Activated naive CD8-positive, alpha-beta T cell treated with anti-CD3 and anti-CD28 coated beads, Interleukin-2, amount 10 ng/mL, durations not matched to agents 7 days and 5 days (primary cell): ENCODE measurements around the gene DENND2A. TPM values are rescaled to one million over a fixed set of nuclear protein-coding genes. Genes with fewer than 3 reads are reported as not detected.
"Not testable (repeated sequence)": the region's sequence is repeated elsewhere in the genome, so short reads cannot be mapped to it uniquely, and the experiment has no call there.

Experiments used
- ATAC-seq: fragments of 150-1000 bp; cut with Tn5 transposase; one replicate; pipeline ENCODE4 v1.10.0; 2021; ENCODE audit warnings: low read depth, moderate library complexity
- POLR2A ChIA-PET: fragments of 350-600 bp; sonication (Branson Sonifier 250); formaldehyde crosslinking; loops from one replicate; lab custom pipeline; 2021; ENCODE audit warnings: antibody characterized with exemption; lab: Charles Lee
- DNase-seq: peaks from one replicate; pipeline ENCODE4 v3.0.0; 2021
- H3K27ac Mint-ChIP-seq: one replicate; pipeline ENCODE4 v1.8.0; 2022; ENCODE audit warnings: mild to moderate bottlenecking, mixed read lengths
- H3K27me3 Mint-ChIP-seq: one replicate; pipeline ENCODE4 v1.8.0; 2022; ENCODE audit warnings: mild to moderate bottlenecking, moderate library complexity, mixed read lengths
- H3K36me3 Mint-ChIP-seq: one replicate; pipeline ENCODE4 v1.8.0; 2021; ENCODE audit warnings: mild to moderate bottlenecking, mixed read lengths
- H3K4me1 Mint-ChIP-seq: one replicate; pipeline ENCODE4 v1.8.0; 2021; ENCODE audit warnings: mixed read lengths
- H3K4me3 Mint-ChIP-seq: one replicate; pipeline ENCODE4 v1.8.0; 2022; ENCODE audit warnings: mild to moderate bottlenecking, moderate library complexity, mixed read lengths
- H3K9me3 Mint-ChIP-seq: one replicate; pipeline ENCODE4 v1.8.0; 2021; ENCODE audit warnings: mixed read lengths
- total RNA-seq, 2 experiments: library from RNA; stranded (reverse); gene quantifications; one replicate each; pipeline ENCODE4 v1.2.3, GENCODE V29; 2021

DENND2A gene
- total RNA-seq, 2 experiments from 2014 or later: not detected

GRCh38 chr7:140635345-140635744 lies 5.3 kb downstream of the DENND2A start:
- no peak for DNase-seq
- ATAC-seq: no peak
- H3K27ac Mint-ChIP-seq: no peak overlapping the region
- H3K27me3 Mint-ChIP-seq: peaks cover 36% of the 10 kb centered on the region
- H3K4me3 Mint-ChIP-seq: no peak overlapping the region
- POLR2A ChIA-PET: interaction anchor here (0.8 kb wide), 1 partner anchor 10 kb away, joined by 3 read pairs; no protein-coding TSS in a partner anchor
- H3K4me1 Mint-ChIP-seq: peaks cover 9% of the 10 kb centered on the region
- no peaks in the 10 kb centered on the region for H3K9me3 Mint-ChIP-seq
- H3K36me3 Mint-ChIP-seq: no peaks in the 10 kb centered on the region

DNA sequence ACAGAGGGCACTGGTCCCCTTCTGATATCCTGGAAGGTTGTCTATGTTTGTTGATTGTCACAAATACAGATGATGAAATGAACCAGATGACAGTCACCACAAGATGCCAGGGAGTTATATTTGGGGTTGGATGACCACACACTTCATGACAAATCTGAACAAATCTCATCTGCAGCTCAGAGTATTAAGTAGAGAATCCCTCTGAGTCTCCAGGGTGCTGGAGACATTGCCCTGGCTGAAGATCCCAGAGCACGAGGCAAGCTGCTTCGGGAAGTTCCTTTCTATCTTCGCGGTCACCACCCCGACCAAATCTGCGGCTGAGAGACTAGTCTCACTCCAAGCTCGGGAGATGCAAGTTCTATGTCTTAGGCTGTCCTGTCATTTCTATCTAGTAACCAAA lies 9.0 kb downstream of the DENND2A start:
- no peak for ATAC-seq
- POLR2A ChIA-PET: no interaction called here
- Mint-ChIP-seq H3K9me3 (no peaks in the 10 kb centered on the region), H3K27ac (no peak overlapping the region), H3K36me3 (no peaks in the 10 kb centered on the region), H3K4me1 (no peaks in the 10 kb centered on the region), H3K27me3 (peaks cover 7% of the 10 kb centered on the region), H3K4me3 (no peak overlapping the region)
- no peak for DNase-seq

GRCh38 chr7:140631021-140631420 lies 9.6 kb downstream of the DENND2A start:
- DNase-seq: no peak
- H3K27me3 Mint-ChIP-seq: peaks cover 12% of the 10 kb centered on the region
- no peaks in the 10 kb centered on the region for H3K4me1 Mint-ChIP-seq
- no peak overlapping the region for H3K27ac Mint-ChIP-seq
- no peak overlapping the region for H3K4me3 Mint-ChIP-seq
- H3K36me3 Mint-ChIP-seq: no peaks in the 10 kb centered on the region
- no peaks in the 10 kb centered on the region for H3K9me3 Mint-ChIP-seq
- POLR2A ChIA-PET: no interaction called here
- no peak for ATAC-seq

DNA sequence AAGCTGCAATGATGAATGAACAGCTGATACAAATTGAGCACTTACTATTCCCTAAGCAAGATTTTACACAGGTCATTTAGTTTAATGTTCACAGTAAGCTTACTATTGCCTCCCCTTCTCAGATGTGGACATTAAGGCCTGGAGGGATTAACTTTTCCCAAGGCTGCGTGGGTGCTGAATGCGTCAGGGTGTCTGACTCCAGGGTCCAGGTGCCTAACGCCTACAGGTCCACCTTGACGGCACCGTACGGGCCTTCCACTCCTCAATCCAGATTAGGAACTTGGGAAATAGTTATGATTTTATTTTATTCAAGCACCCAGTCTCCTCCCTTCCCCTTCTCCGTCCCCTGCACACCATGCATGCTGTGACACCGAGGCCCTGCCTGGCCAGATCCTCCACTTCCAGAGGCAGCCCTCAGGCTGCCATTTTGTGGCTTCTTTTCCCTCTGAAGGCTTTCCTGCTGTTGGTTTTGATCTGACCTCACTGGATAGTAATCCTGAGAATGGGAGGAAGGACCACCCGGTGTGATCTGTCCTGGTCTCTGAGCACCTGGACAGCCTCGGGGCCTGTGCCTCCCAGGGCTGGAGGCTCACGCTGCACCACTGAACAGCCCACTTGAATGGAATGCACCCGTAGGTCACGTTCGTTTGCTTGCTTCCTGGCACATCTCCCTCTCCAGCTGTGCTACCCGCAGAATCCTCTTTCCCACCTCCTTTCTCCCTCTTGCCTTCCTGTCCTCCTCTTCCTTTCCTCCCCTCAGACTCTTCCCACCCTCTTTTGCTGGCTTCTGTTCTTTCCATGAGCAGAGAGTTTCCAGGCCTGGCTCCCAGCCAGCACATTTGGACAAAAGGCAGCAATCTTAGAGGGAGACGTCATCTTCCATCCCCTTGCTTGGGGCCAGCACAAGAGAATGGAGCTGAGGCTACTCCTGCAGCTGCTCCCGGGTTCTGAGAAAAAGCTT lies 14.4 kb downstream of the DENND2A start:
- DNase-seq (no peak), ATAC-seq (no peak)
- Mint-ChIP-seq H3K4me3 (no peak overlapping the region), H3K9me3 (no peaks in the 10 kb centered on the region), H3K4me1 (no peaks in the 10 kb centered on the region), H3K27ac (no peak overlapping the region), H3K27me3 (peaks cover 19% of the 10 kb centered on the region), H3K36me3 (no peaks in the 10 kb centered on the region)
- POLR2A ChIA-PET: no interaction called here

GRCh38 chr7:140625192-140625558 lies 15.4 kb downstream of the DENND2A start:
- H3K36me3 Mint-ChIP-seq, POLR2A ChIA-PET, ATAC-seq, DNase-seq, H3K9me3 Mint-ChIP-seq, H3K4me3 Mint-ChIP-seq, H3K27ac Mint-ChIP-seq, H3K4me1 Mint-ChIP-seq: not testable (repeated sequence)
- peaks cover 16% of the 10 kb centered on the region for H3K27me3 Mint-ChIP-seq

DNA sequence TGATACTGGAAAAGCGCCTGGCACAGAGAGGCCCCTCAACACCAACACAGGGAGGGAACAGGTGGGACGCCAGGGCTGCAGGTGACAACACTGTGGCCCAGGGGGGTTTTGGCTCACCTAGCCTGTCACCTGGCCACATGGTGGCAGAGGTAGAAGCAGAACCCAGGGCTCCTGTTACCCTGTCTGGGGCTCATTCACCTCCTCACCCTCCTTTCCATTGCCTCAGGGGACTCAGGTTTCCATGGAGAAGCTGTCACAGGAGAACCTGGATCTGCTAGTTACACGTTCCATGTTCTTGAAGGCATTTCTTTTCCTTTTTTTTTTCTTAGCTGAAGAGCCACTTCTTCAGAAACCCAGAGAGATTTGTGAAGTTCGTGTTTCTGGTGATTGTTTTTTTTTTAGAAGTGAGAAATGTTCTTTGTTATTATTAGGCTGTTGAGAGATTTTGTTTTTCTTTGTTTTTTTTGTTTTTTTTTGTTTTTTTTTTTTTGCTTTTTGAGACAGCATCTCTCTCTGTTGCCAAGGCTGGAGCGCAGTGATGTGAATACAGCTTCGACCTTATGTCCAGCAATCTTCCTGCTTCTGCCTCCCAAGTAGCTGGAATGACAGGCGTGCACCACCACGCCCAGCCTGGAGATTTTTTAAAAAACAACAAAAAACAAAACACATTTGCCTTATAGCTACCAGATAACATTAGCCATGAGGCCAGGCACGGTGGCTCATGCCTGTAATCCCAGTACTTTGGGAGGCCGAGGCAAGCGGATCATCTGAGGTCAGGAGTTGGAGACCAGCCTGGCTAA lies 16.0 kb downstream of the DENND2A start:
- POLR2A ChIA-PET: no interaction called here
- peaks cover 16% of the 10 kb centered on the region for H3K27me3 Mint-ChIP-seq
- no peaks in the 10 kb centered on the region for H3K9me3 Mint-ChIP-seq
- H3K27ac Mint-ChIP-seq: no peak overlapping the region
- no peaks in the 10 kb centered on the region for H3K4me1 Mint-ChIP-seq
- ATAC-seq (no peak), DNase-seq (no peak)
- no peak overlapping the region for H3K4me3 Mint-ChIP-seq
- no peaks in the 10 kb centered on the region for H3K36me3 Mint-ChIP-seq

- Mint-ChIP-seq H3K27me3 (peaks cover 16% of the 10 kb centered on the region), H3K4me3 (no peak overlapping the region), H3K9me3 (no peaks in the 10 kb centered on the region), H3K27ac (no peak overlapping the region), H3K4me1 (no peaks in the 10 kb centered on the region), H3K36me3 (no peaks in the 10 kb centered on the region)
- ATAC-seq (no peak), DNase-seq (no peak)
- POLR2A ChIA-PET: no interaction called here
Measured at GRCh38 chr7:140623980-140624379, 16.6 kb downstream of the DENND2A start.

- Mint-ChIP-seq H3K9me3 (no peaks in the 10 kb centered on the region), H3K4me3 (no peak overlapping the region), H3K4me1 (no peaks in the 10 kb centered on the region), H3K36me3 (no peaks in the 10 kb centered on the region), H3K27me3 (peaks cover 11% of the 10 kb centered on the region), H3K27ac (no peak overlapping the region)
- DNase-seq (no peak), ATAC-seq (no peak)
- POLR2A ChIA-PET: no interaction called here
Measured at GRCh38 chr7:140621401-140622021, 19.1 kb downstream of the DENND2A start.

GRCh38 chr7:140619915-140620510 lies 20.6 kb downstream of the DENND2A start:
- H3K27ac Mint-ChIP-seq, H3K27me3 Mint-ChIP-seq, POLR2A ChIA-PET, H3K4me3 Mint-ChIP-seq, ATAC-seq, H3K9me3 Mint-ChIP-seq, DNase-seq, H3K4me1 Mint-ChIP-seq, H3K36me3 Mint-ChIP-seq: not testable (repeated sequence)

DNA sequence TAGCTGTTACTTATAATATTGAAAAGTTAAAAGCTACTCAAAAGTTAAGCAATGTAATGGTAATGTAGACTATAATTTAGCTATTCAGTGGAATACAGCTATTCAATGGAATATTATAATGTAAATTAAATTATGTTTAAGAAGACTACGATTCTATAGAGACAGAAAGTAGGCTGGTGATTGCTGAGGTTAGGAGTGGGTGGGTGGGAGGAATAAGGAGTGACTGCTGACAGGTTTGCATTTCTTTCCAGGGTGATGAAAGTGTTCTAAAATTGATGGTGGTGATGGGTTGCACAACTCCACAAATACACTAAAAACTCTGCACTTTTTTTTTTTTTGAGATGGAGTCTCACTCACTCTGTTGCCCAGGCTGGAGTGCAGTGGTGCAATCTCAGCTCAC lies 21.4 kb downstream of the DENND2A start:
- POLR2A ChIA-PET: no interaction called here
- H3K36me3 Mint-ChIP-seq: no peaks in the 10 kb centered on the region
- DNase-seq (no peak), ATAC-seq (no peak)
- H3K27me3 Mint-ChIP-seq: peaks cover 4% of the 10 kb centered on the region
- H3K27ac Mint-ChIP-seq: no peak overlapping the region
- no peaks in the 10 kb centered on the region for H3K4me1 Mint-ChIP-seq
- no peak overlapping the region for H3K4me3 Mint-ChIP-seq
- H3K9me3 Mint-ChIP-seq: no peaks in the 10 kb centered on the region

- no peaks in the 10 kb centered on the region for H3K9me3 Mint-ChIP-seq
- POLR2A ChIA-PET: no interaction called here
- no peaks in the 10 kb centered on the region for H3K36me3 Mint-ChIP-seq
- H3K4me3 Mint-ChIP-seq: no peak overlapping the region
- no peak for DNase-seq
- no peaks in the 10 kb centered on the region for H3K4me1 Mint-ChIP-seq
- no peak overlapping the region for H3K27ac Mint-ChIP-seq
- no peak for ATAC-seq
- peaks cover 2% of the 10 kb centered on the region for H3K27me3 Mint-ChIP-seq
Measured at GRCh38 chr7:140618306-140618705, 22.3 kb downstream of the DENND2A start.

DNA sequence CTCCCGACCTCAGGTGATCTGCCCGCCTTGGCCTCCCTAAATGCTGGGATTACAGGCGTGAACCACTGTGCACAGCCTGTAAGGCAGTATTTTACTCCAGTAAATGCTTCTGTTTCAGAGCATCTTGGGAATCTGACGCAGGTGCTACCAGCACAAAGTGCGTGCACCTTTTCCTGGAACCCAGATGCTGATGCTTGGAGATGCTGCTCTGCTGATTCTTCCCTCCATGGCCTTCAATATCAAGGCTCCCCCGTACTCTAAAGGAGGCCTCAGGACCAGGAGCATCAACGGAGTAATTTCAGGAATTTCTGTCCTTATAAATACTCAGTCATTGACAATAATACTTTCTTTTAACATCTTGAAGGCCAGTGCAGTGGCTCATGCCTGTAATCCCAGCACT lies 23.5 kb downstream of the DENND2A start:
- ATAC-seq (no peak), DNase-seq (no peak)
- H3K4me3 Mint-ChIP-seq: no peak overlapping the region
- H3K9me3 Mint-ChIP-seq: no peaks in the 10 kb centered on the region
- H3K27me3 Mint-ChIP-seq: no peaks in the 10 kb centered on the region
- no peak overlapping the region for H3K27ac Mint-ChIP-seq
- POLR2A ChIA-PET: no interaction called here
- no peaks in the 10 kb centered on the region for H3K4me1 Mint-ChIP-seq
- no peaks in the 10 kb centered on the region for H3K36me3 Mint-ChIP-seq

- Mint-ChIP-seq H3K4me3 (no peak overlapping the region), H3K27me3 (no peaks in the 10 kb centered on the region), H3K36me3 (no peaks in the 10 kb centered on the region), H3K9me3 (no peaks in the 10 kb centered on the region), H3K27ac (no peak overlapping the region), H3K4me1 (no peaks in the 10 kb centered on the region)
- no peak for ATAC-seq
- POLR2A ChIA-PET: no interaction called here
- no peak for DNase-seq
Measured at GRCh38 chr7:140616328-140616727, 24.3 kb downstream of the DENND2A start.
